IMR-90 (cell line): Measurements from ENCODE around the gene PARVB. TPM values are rescaled to one million over a fixed set of nuclear protein-coding genes. Genes with fewer than 3 reads are reported as not detected.
A peak's percentile ranks its signal among the peaks of the same experiment; 100 is the strongest.

Experiments
- ATAC-seq: fragments of 200-7000 bp; cut with Tn5 transposase; 2 replicates; pipeline ENCODE4 v1.9.1; 2020; ENCODE audit warnings: low read depth, mild to moderate bottlenecking, moderate library complexity
- BruUV-seq: library from RNA; stranded (reverse); fragments of 400-500 nt; replicated peaks from 2 replicates; lab custom pipeline; 2021; lab: Mats Ljungman, UMichigan
- CTCF ChIA-PET: fragments of 300-600 bp; formaldehyde crosslinking; extraction: SDS; loops from one replicate; lab custom pipeline; 2021; ENCODE audit warnings: antibody characterized with exemption; lab: Yijun Ruan, JAX
- POLR2A ChIA-PET: fragments of 300-600 bp; sonication (Branson Sonifier 250); formaldehyde crosslinking; loops from one replicate; lab custom pipeline; 2022; ENCODE audit warnings: antibody characterized with exemption; ENCODE audit not compliant: unreplicated experiment; lab: Charles Lee
- DNase-seq: peaks from one replicate; pipeline ENCODE4 v3.0.0; 2013
- H2AFZ ChIP-seq: replicated peaks from 2 replicates; pipeline ENCODE3; 2013; ENCODE audit warnings: low read length, mild to moderate bottlenecking; ENCODE audit not compliant: poor library complexity
- H2AK5ac ChIP-seq: 2 replicates; pipeline ENCODE4 v1.6.1; 2013; ENCODE audit warnings: low read depth, low read length, inconsistent platforms
- H2AK9ac ChIP-seq: replicated peaks from 2 replicates; pipeline ENCODE3; 2013; ENCODE audit warnings: mild to moderate bottlenecking, low read depth, low read length, moderate library complexity; ENCODE audit not compliant: poor library complexity
- H2BK120ac ChIP-seq: 2 replicates; pipeline ENCODE4 v1.6.1; 2013; ENCODE audit warnings: low read depth, low read length, inconsistent platforms
- H2BK15ac ChIP-seq: 3 replicates; pipeline ENCODE4 v1.6.1; 2013; ENCODE audit warnings: low read depth, low read length, inconsistent platforms
- H2BK20ac ChIP-seq: 2 replicates; pipeline ENCODE4 v1.6.1; 2013; ENCODE audit warnings: low read depth, mild to moderate bottlenecking, inconsistent platforms, low read length, moderate library complexity
- H2BK5ac ChIP-seq: 2 replicates; pipeline ENCODE4 v1.6.1; 2013; ENCODE audit warnings: mild to moderate bottlenecking, low read depth, low read length, inconsistent platforms; ENCODE audit not compliant: poor library complexity, severe bottlenecking
- H3K14ac ChIP-seq: replicated peaks from 2 replicates; pipeline ENCODE4 v1.6.1; 2013; ENCODE audit warnings: low read depth, low read length, inconsistent platforms
- H3K18ac ChIP-seq: 2 replicates; pipeline ENCODE4 v1.6.1; 2013; ENCODE audit warnings: low read depth, low read length, control low read depth
- H3K23ac ChIP-seq: 2 replicates; pipeline ENCODE4 v1.6.1; 2013; ENCODE audit warnings: low read depth, low read length, inconsistent platforms
- H3K27ac ChIP-seq: 2 replicates; pipeline ENCODE4 v1.5.1; 2013; ENCODE audit warnings: mild to moderate bottlenecking, control low read depth, low read length; ENCODE audit not compliant: insufficient read depth
- H3K27me3 ChIP-seq: 2 replicates; pipeline ENCODE4 v1.6.1; 2013; ENCODE audit warnings: low read length; ENCODE audit not compliant: control insufficient read depth, insufficient read depth
- H3K36me3 ChIP-seq: 2 replicates; pipeline ENCODE4 v1.6.1; 2013; ENCODE audit warnings: low read length, mixed read lengths; ENCODE audit not compliant: control insufficient read depth, insufficient read depth
- H3K4ac ChIP-seq: 2 replicates; pipeline ENCODE4 v1.6.1; 2013; ENCODE audit warnings: low read depth, low read length, inconsistent platforms
- H3K4me1 ChIP-seq: 2 replicates; pipeline ENCODE4 v1.6.1; 2013; ENCODE audit warnings: low read length, mixed read lengths; ENCODE audit not compliant: control insufficient read depth, insufficient read depth
- H3K4me2 ChIP-seq: 2 replicates; pipeline ENCODE4 v1.6.1; 2013; ENCODE audit warnings: low read depth, mild to moderate bottlenecking, control low read depth, low read length, moderate library complexity
- H3K4me3 ChIP-seq: 2 replicates; pipeline ENCODE4 v1.5.1; 2013; ENCODE audit warnings: low read depth, mild to moderate bottlenecking, control low read depth, low read length, moderate library complexity; ENCODE audit not compliant: insufficient read depth
- H3K56ac ChIP-seq: 2 replicates; pipeline ENCODE4 v1.6.1; 2013; ENCODE audit warnings: low read length, inconsistent platforms; ENCODE audit not compliant: insufficient read depth; ENCODE audit errors: extremely low read depth
- H3K79me1 ChIP-seq, 2 experiments: 2 replicates each; pipeline ENCODE4 v1.6.1; 2013; ENCODE audit warnings: low read length in 2 of 2, inconsistent platforms in 1 of 2, low read depth in 1 of 2
- H3K9ac ChIP-seq: 2 replicates; pipeline ENCODE4 v1.6.1; 2013; ENCODE audit warnings: low read depth, low read length, control low read depth
- H3K9me1 ChIP-seq: 2 replicates; pipeline ENCODE4 v1.6.1; 2013; ENCODE audit warnings: low read length, inconsistent platforms; ENCODE audit not compliant: insufficient read depth
- H3K9me3 ChIP-seq: 2 replicates; pipeline ENCODE4 v1.6.1; 2013; ENCODE audit warnings: low read length; ENCODE audit not compliant: control insufficient read depth, insufficient read depth
- H4K20me1 ChIP-seq: 2 replicates; pipeline ENCODE4 v1.6.1; 2013; ENCODE audit warnings: low read length, inconsistent platforms; ENCODE audit not compliant: insufficient read depth
- H4K5ac ChIP-seq: 2 replicates; pipeline ENCODE4 v1.6.1; 2013; ENCODE audit warnings: mild to moderate bottlenecking, low read depth, low read length, control low read depth
- H4K8ac ChIP-seq, 2 experiments: 2 replicates each; pipeline ENCODE4 v1.6.1; 2013; ENCODE audit warnings: low read depth in 2 of 2, low read length in 2 of 2, control low read depth in 1 of 2, inconsistent platforms in 1 of 2
- H4K91ac ChIP-seq: 2 replicates; pipeline ENCODE4 v1.6.1; 2013; ENCODE audit warnings: low read depth, low read length, inconsistent platforms; ENCODE audit not compliant: insufficient read depth
- BHLHE40 ChIP-seq: fragments of 150-350 bp; IDR thresholded peaks from 2 replicates; pipeline ENCODE4 v1.6.1; 2016; ENCODE audit warnings: mild to moderate bottlenecking, low read depth, low read length
- CEBPB ChIP-seq: IDR thresholded peaks from 2 replicates; pipeline ENCODE4 v1.6.1; 2012; ENCODE audit warnings: low read depth, low read length, improper control_type of control experiment
- CHD1 ChIP-seq: IDR thresholded peaks from 2 replicates; pipeline ENCODE4 v1.6.1; 2012; ENCODE audit warnings: low read depth, low read length, improper control_type of control experiment
- CTCF ChIP-seq: conservative IDR thresholded peaks from 2 replicates; pipeline ENCODE4 v1.5.1; 2012; ENCODE audit warnings: mild to moderate bottlenecking, low read depth, low read length, improper control_type of control experiment
- ELK1 ChIP-seq: fragments of 150-350 bp; IDR thresholded peaks from 2 replicates; pipeline ENCODE4 v1.6.1; 2016; ENCODE audit warnings: low read depth, mild to moderate bottlenecking, low read length, moderate library complexity, borderline replicate concordance
- FOS ChIP-seq: fragments of 150-350 bp; IDR thresholded peaks from 2 replicates; pipeline ENCODE4 v1.6.1; 2016; ENCODE audit warnings: low read depth, low read length
- MAFK ChIP-seq: IDR thresholded peaks from 2 replicates; pipeline ENCODE4 v1.6.1; 2012; ENCODE audit warnings: low read depth, low read length, improper control_type of control experiment
- MAZ ChIP-seq: IDR thresholded peaks from 2 replicates; pipeline ENCODE4 v1.6.1; 2012; ENCODE audit warnings: low read depth, mild to moderate bottlenecking, low read length, improper control_type of control experiment, moderate library complexity, borderline replicate concordance
- NFE2L2 ChIP-seq: fragments of 150-350 bp; IDR thresholded peaks from 2 replicates; pipeline ENCODE4 v1.6.1; 2016; ENCODE audit warnings: low read depth, mild to moderate bottlenecking, low read length
- POLR2A ChIP-seq: IDR thresholded peaks from 2 replicates; pipeline ENCODE4 v1.6.1; 2012; ENCODE audit warnings: mild to moderate bottlenecking, low read depth, low read length
- RAD21 ChIP-seq: IDR thresholded peaks from 2 replicates; pipeline ENCODE4 v1.6.1; 2012; ENCODE audit warnings: low read length, improper control_type of control experiment
- RCOR1 ChIP-seq: IDR thresholded peaks from 2 replicates; pipeline ENCODE4 v1.6.1; 2012; ENCODE audit warnings: mild to moderate bottlenecking, low read length, improper control_type of control experiment; ENCODE audit not compliant: insufficient replicate concordance
- RFX5 ChIP-seq: IDR thresholded peaks from 2 replicates; pipeline ENCODE4 v1.8.0; 2012; ENCODE audit warnings: low read depth, mild to moderate bottlenecking, low read length, moderate library complexity
- SMC3 ChIP-seq: fragments of 150-350 bp; IDR thresholded peaks from 2 replicates; pipeline ENCODE4 v1.6.1; 2016; ENCODE audit warnings: low read depth, mild to moderate bottlenecking, antibody characterized with exemption, low read length, moderate library complexity
- WGBS, 2 experiments: methylation state at CpG; one replicate each; pipeline versions ENCODE4 v1.1.5 to v1.1.7; 2013; ENCODE audit warnings: missing lambda C conversion rate in 2 of 2; ENCODE audit not compliant: insufficient read length in 1 of 2; ENCODE audit errors: extremely low coverage in 2 of 2; 5-methylcytosine and 5-hydroxymethylcytosine counted together
- dilution Hi-C: fragments of 300-500 bp; cut with HindIII; formaldehyde crosslinking; loops from one replicate; pipeline ENCODE4 v1.14.3; 2018; ENCODE audit warnings: low sequenced_read_pairs; ENCODE audit not compliant: unreplicated experiment
- in situ Hi-C: fragments of 300-500 bp; cut with MboI; formaldehyde crosslinking; loops from 3 replicates; pipeline ENCODE4 v1.14.3; 2019; ENCODE audit warnings: low sequenced_read_pairs, inconsistent platforms, mixed read lengths
- intact Hi-C: fragments of 100-400 bp; cut with micrococcal nuclease; formaldehyde crosslinking; loops from 2 replicates; pipeline ENCODE4 v1.10.0; 2022
- polyA plus RNA-seq, 3 experiments: library from polyadenylated mRNA; depleted of rRNA; stranded (reverse); fragments of >200 nt; gene quantifications; 2 replicates each; pipeline ENCODE4 v1.2.3, GENCODE V29; 2012; ENCODE audit warnings: low replicate concordance in 1 of 3
- total RNA-seq: library from RNA; depleted of rRNA; stranded (reverse); fragments of >200 nt; gene quantifications from 2 replicates; pipeline ENCODE4 v1.2.3, GENCODE V29; 2012

The PARVB gene
- total and polyA plus RNA-seq, 2 of the 4 experiments (the other 2 are of a cell fraction): 44.3 to 53.9 TPM

GRCh38 chr22:44031158-44031952 lies 7.3 kb downstream of the PARVB start (continued):
- TF ChIP-seq RAD21: no peak

GRCh38 chr22:44032126-44032730 lies 8.1 kb downstream of the PARVB start:
- intact Hi-C loops (no loop called here), in situ Hi-C loops (no loop called here)
- TF ChIP-seq ELK1 (no peak), MAFK (no peak), NFE2L2 (no peak), BHLHE40 (no peak), RFX5 (no peak), FOS (no peak), CEBPB (no peak), POLR2A (no peak), CHD1 (no peak), RCOR1 (no peak), MAZ (no peak), SMC3 (no peak), CTCF (no peak)

More at GRCh38 chr22:44032126-44032730, 8.1 kb downstream of the PARVB start:
- Histone ChIP-seq H4K91ac (no peak overlapping the region), H2BK120ac (no peak overlapping the region), H3K9ac (no peak overlapping the region), H3K4me3 (no peak overlapping the region), H3K4me1 (peaks cover 3% of the 10 kb centered on the region), H3K79me1 (peaks cover 8 to 57% of the 10 kb centered on the region in 2 experiments; a peak in 3 of 4 replicates), H2AFZ (no peak overlapping the region), H4K20me1 (peaks cover 2% of the 10 kb centered on the region; the same call in 1 of the 2 replicates), H2BK5ac (no peak overlapping the region), H3K14ac (no peak overlapping the region), H4K8ac (no peak overlapping the region), H3K23ac (no peak overlapping the region), H2AK5ac (peak overlapping the region; percentile 15; the same call in 1 of the 2 replicates), H3K9me1 (peaks cover 2% of the 10 kb centered on the region), H2BK20ac (no peak overlapping the region), H4K5ac (no peak overlapping the region), H3K4me2 (no peak overlapping the region), H3K27me3 (no peaks in the 10 kb centered on the region), H3K27ac (no peak overlapping the region), H2BK15ac (no peak overlapping the region), H3K18ac (no peak overlapping the region), H3K9me3 (no peaks in the 10 kb centered on the region), H3K56ac (no peak overlapping the region), H3K36me3 (no peaks in the 10 kb centered on the region), H3K4ac (no peak overlapping the region), H2AK9ac (peak overlapping the region; percentile 26)
- no TSS peak for BruUV-seq
- dilution Hi-C loops: no loop called here
- CTCF ChIA-PET: no interaction called here
- WGBS, 2 experiments: 78% methylated on average over 7 of the region's 14 CpGs; no CpG with 5 or more reads in 1 of the 2 experiments
- peak; percentile 22 for DNase-seq
- ATAC-seq: no peak
- POLR2A ChIA-PET: no interaction called here
